PFSK-1 (cell line): Measurements from ENCODE around the gene SH2B2.

Experiments used
- FOXP2 ChIP-seq: optimal IDR thresholded peaks from 2 replicates; pipeline ENCODE3; 2011; ENCODE audit warnings: borderline replicate concordance, control low read depth, inconsistent platforms; ENCODE audit not compliant: insufficient read depth; ENCODE audit errors: extremely low read length, extremely low read depth
- POLR2AphosphoS5 ChIP-seq: IDR thresholded peaks from 2 replicates; pipeline ENCODE4 v1.6.1; 2012; ENCODE audit warnings: low read depth, mild to moderate bottlenecking, control low read depth, low read length, moderate library complexity
- SIN3A ChIP-seq: IDR thresholded peaks from 2 replicates; pipeline ENCODE4 v1.6.1; 2012; ENCODE audit warnings: mild to moderate bottlenecking, low read length, moderate library complexity, borderline replicate concordance; ENCODE audit not compliant: insufficient read depth
- TAF1 ChIP-seq: IDR thresholded peaks from 2 replicates; pipeline ENCODE4 v1.6.1; 2012; ENCODE audit warnings: low read length, control low read depth, borderline replicate concordance; ENCODE audit not compliant: insufficient read depth
- TF ChIP-seq, protein P1 (sequence below), 2 experiments: IDR thresholded peaks; 2 replicates each; pipeline versions ENCODE4 v1.6.1 to v1.8.0; 2011 to 2012; ENCODE audit warnings: low read depth in 2 of 2, low read length in 2 of 2, control low read depth in 1 of 2, inconsistent platforms in 1 of 2, mild to moderate bottlenecking in 1 of 2, moderate library complexity in 1 of 2; ENCODE audit not compliant: insufficient read depth in 1 of 2

DNA sequence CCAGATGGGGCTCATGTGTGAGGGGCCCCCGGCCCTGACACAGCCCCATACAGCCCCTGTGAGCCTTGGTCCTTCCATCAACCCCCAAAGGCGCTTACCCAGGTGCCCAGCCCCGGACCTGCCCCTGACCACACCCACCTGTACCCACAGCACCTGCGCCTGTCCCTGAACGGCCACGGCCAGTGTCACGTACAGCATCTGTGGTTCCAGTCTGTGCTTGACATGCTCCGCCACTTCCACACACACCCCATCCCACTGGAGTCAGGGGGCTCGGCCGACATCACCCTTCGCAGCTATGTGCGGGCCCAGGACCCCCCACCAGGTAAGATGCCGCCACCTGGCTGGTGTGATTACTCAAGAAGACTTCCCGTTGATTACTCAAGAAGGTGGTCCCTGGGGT, 33.5 kb downstream of the SH2B2 start:
- TF ChIP-seq TAF1 (no peak), POLR2AphosphoS5 (no peak), FOXP2 (no peak), SIN3A (no peak)
- TF ChIP-seq, protein P1, sequence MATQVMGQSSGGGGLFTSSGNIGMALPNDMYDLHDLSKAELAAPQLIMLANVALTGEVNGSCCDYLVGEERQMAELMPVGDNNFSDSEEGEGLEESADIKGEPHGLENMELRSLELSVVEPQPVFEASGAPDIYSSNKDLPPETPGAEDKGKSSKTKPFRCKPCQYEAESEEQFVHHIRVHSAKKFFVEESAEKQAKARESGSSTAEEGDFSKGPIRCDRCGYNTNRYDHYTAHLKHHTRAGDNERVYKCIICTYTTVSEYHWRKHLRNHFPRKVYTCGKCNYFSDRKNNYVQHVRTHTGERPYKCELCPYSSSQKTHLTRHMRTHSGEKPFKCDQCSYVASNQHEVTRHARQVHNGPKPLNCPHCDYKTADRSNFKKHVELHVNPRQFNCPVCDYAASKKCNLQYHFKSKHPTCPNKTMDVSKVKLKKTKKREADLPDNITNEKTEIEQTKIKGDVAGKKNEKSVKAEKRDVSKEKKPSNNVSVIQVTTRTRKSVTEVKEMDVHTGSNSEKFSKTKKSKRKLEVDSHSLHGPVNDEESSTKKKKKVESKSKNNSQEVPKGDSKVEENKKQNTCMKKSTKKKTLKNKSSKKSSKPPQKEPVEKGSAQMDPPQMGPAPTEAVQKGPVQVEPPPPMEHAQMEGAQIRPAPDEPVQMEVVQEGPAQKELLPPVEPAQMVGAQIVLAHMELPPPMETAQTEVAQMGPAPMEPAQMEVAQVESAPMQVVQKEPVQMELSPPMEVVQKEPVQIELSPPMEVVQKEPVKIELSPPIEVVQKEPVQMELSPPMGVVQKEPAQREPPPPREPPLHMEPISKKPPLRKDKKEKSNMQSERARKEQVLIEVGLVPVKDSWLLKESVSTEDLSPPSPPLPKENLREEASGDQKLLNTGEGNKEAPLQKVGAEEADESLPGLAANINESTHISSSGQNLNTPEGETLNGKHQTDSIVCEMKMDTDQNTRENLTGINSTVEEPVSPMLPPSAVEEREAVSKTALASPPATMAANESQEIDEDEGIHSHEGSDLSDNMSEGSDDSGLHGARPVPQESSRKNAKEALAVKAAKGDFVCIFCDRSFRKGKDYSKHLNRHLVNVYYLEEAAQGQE (IDR thresholded peaks at IDR 0.05; ENCODE audit: insufficient read depth in 1 of 2, low read depth in 2 of 2, low read length in 2 of 2), result no peak
